Measurements from ENCODE around the gene VPS37B.

- TF ChIP-seq TAF1 (IDR thresholded peaks at IDR 0.05; ENCODE audit: borderline replicate concordance, low read depth, low read length) (no peak), POLR2AphosphoS5 (IDR thresholded peaks at IDR 0.05; ENCODE audit: low read depth, low read length) (no peak)
These were observed 54.2 kb downstream of the VPS37B start for GRCh38 chr12:122841544-122842321.

All from GM12892 (cell line).